ENCODE measurements around the gene KIF16B. TPM values are rescaled to one million over a fixed set of nuclear protein-coding genes. Genes with fewer than 3 reads are reported as not detected.

The KIF16B gene
- total RNA-seq, 1 donor from 2014 or later = 22.1 TPM

- DNase-seq = no peak
Observed at GRCh38 chr20:16428112-16428511, 145.1 kb downstream of the KIF16B start.

DNA sequence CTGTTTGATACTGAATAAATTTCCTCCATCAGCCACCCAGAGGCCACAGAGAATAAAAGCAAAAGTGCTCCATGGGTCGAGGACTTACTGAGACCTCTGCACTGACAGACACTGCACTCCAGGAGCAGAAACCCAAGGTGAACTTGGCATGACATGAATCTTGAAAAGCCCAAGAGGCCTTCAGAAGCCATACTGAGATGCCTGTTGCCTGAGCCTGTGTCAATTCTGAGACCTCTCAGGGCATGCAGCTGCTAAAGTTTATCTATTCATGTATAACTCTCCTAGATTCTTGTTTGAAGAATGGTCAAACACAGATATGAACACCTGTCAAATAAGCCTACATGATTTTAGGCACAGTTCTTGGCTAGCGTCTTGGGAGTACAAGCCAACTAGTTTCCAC lies 145.7 kb downstream of the KIF16B start:
- no peak for DNase-seq

DNA sequence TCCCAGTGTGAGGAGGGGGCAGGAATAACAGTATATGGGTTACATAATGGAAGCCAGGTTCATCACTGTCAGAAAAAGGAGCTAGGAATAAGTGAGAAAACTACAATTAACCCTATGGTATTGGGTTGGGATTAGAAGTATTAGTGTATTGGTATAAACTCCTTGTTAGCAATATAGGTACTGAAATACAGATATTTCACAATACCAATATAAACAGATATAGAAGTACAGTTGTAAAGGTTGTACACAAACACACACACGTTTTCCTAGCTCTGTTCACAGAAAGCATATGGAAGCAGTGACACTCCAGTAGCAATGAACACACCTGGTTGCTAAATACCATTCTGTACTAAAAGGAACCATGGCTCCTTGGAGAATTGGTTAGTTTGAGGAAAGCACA lies 148.5 kb downstream of the KIF16B start:
- no peak for DNase-seq

- DNase-seq = no peak
Observed at GRCh38 chr20:16423311-16424212, 149.7 kb downstream of the KIF16B start.

- DNase-seq = no peak
Observed at GRCh38 chr20:16419138-16419715, 154.0 kb downstream of the KIF16B start.

DNA sequence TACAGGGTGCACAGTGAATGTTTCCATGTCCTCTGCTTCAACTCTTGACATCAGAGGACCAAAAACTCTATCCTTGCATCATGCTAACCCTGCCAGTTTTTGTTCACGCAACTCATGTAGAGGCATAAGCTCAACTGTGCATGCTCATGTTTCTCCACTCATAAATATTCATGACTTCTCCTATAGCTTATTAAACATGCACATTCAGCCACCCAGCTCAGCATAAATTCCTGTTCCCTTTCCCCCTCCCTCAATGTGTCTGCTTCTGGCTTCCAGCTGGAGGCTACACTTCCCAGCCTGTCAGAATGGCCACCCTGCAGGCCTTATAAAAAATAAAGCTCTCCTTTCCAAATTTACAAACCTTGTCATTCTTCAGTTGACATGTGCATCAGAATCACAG lies 154.6 kb downstream of the KIF16B start:
- DNase-seq = no peak

DNA sequence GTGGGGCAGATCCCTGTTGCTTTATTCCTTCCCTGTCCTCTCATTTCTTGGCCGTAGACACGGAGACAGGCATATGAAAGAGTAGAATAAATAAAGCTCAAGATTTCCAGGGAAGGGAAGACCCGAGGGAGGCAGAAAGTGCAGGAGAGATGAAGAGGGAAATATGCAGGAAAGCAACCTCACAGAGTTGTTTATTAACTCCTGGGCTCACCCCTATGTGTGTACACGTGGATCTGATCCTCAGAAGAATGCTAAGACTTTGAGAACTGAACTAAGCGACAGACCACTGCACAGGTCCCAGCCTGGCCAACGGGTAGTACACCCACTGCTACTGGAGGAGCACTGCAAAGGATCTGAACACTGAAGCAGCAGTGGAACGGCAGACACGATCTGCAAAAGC lies 156.2 kb downstream of the KIF16B start:
- no peak for DNase-seq

DNA sequence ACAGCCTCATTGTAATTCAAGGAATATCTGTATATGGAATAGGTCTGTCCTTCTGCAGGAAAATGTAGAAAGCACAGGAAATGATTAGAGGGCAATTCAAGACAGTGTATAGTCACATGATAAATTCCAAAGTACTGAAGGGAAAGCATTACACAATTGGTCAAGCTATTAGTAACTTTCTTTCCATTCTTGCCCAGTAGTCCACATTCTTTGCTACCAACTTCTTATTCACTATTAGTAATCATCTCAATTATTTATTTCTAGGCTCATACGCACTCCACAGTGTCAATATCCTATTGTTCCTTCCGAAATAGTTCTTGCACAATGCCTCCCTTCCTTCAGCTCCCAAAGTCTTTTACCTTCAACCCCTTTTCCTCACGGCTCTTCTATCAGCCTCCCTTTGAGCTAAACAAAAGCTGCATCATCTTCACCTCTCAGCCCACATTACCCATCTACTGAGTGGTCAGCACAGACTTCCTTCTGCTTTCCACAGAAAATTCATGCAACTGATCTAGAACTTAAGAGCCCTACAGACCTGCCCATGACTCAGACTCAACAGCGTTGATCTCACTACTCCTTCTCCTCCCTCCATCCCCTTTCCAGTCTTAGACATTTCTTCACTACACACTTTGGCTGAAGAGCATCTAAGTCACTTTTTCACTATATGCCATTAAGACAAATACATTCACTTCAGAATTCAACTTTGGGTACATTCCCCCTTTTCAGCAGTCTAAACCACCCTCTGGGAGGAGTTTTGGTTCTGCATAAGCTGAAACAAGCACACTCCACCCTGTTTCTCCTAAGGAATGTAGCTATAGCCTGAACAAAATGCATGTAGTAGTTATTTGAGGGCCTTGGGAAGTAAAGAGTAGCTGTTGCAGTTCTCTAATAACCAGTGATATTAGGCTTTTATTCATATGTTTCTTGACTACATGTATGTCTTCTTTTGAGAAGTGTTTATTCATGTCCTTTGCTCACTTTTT lies 157.9 kb downstream of the KIF16B start:
- DNase-seq = no peak

DNA sequence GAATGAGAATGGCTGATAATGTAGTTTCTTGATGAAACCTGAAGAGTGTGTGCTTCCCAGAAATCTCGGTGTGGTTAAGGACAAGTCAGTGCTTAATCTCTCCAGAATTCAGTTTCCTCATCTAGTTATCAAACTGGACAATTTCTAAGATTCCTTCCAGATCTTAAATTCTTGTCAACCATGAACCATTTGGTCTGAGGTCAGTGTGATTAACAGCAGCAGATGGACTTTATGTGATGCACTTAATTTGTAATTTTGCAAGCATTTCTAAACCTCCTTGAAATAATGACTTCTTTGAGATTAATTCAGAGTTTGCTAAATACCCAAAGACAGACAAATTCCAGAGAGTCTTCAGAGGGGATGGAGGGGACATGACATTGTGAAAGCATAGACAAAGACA lies 160.3 kb downstream of the KIF16B start:
- no peak for DNase-seq

GRCh38 chr20:16411361-16411760 lies 161.9 kb downstream of the KIF16B start:
- DNase-seq = no peak

- no peak for DNase-seq
Observed at GRCh38 chr20:16410626-16411025, 162.6 kb downstream of the KIF16B start.

GRCh38 chr20:16408981-16409380 lies 164.3 kb downstream of the KIF16B start:
- no peak for DNase-seq

GRCh38 chr20:16407251-16408067 lies 165.8 kb downstream of the KIF16B start:
- no peak for DNase-seq

- DNase-seq = no peak
Observed at GRCh38 chr20:16405254-16405653, 168.0 kb downstream of the KIF16B start.

DNA sequence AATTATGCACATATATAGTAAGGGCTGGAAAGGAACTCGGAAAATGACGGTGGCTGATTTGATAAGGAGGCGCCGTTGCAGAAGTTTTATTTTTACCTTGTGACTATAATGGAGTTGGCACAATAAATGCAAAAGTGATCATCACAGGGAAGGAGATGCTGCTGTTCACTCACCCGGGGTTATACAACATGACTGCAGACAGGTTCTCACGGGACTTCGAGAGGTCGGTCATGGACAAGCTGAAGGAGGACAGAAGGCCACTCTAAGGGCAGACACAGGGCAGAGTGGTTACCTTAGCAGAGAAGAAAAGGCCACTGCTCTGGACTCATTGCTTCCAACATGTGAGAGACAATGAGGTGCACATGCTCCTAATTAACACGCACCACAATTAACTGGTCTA lies 168.6 kb downstream of the KIF16B start:
- DNase-seq = no peak

DNA sequence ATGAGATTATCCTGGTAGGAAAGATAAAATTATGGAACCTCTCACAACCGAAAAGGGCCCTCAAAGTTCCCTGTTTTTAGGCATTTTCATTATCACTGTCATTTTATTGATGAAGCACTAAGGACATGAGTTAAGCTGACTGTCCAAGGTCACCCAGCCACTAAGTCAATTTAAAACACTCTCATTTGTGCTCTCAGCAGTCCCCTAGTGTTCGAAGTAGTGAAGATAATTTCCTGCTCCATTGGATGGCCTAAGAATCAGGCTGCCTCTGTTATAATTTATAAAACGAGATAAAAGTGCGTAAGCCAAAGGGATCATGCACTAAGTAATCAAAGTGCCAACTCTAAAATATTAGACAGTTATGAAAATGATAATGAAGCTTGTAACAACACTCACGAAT lies 169.1 kb downstream of the KIF16B start:
- no peak for DNase-seq

DNA sequence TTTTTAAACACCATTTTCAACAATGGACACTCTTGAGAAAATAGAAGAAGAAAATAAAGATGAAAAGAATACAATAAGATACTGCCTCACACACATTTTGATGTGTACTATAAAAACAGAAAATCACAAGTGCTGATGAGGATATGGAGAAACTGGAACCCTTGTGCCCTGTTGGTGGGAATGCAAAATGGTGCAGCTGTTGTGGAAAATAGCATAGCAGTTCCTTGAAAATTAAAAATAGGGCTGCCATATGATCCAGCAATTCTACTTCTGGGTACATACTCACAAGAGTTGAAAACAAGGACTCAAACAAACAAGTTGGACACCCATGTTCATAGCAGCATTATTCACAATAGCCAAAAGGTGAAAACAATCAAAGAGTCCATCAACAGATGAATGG lies 173.0 kb downstream of the KIF16B start:
- no peak for DNase-seq

DNA sequence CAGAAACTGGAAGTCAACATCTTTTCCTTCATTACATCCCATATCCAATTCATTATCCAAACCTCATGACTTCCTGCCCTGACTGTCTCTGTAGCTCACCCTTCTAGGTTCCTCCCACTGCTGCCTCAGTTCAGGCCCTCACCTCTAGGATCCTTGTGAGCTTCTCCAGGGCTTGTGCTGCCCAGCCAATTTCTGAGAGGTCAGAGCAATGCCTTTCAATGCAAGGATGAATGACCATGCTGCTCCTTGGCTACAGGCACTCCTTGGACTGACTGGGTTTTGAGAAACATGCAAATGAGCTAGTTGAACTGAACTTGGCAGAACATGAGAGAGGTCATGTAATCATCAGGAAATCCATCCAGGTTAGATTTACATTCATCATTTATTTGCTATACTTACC lies 173.4 kb downstream of the KIF16B start:
- no peak for DNase-seq

- peak; percentile 56 for DNase-seq
Observed at GRCh38 chr20:16397086-16397485, 176.2 kb downstream of the KIF16B start.

GRCh38 chr20:16395366-16395765 lies 177.9 kb downstream of the KIF16B start:
- no peak for DNase-seq

DNA sequence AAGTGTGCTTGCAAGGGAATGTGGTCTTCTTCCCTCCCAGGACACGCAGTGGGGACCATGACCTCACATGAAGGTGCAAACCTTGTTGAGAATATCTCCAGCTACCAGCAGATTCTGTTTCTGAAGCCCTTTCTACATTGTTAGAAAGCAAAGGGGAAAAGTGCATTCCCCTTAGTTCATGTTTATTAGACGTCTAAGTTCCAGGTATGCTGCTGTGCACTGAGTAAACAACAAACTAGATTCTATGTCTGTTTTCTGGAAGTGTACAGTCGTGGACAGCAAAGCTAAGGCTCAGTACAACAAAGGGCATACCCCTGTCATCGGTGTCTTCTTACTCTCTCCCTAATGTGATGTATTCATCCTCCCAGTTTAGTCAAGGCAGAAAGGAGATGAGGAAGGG lies 178.5 kb downstream of the KIF16B start:
- DNase-seq = no peak

DNA sequence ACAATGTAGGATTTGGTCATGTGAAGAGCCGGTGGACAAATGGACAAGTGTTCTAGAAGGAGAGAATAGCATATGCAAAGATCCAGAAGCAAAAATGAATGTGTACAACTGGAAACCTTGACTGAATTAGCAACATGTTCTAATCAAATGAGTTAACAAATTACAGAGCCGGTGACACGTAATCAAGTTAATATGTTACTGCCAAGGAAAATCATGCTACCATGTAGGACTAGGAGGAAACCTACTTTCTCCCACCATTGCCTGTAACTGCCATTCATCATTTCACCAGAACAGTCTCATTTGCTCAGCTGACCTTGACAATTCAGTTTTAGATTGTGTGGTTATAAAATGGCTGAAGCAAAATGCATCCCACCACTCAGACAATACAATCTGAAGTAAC lies 179.4 kb downstream of the KIF16B start:
- DNase-seq = no peak
